ENCODE data around the gene GSTK1.

GSTK1 gene

DNA sequence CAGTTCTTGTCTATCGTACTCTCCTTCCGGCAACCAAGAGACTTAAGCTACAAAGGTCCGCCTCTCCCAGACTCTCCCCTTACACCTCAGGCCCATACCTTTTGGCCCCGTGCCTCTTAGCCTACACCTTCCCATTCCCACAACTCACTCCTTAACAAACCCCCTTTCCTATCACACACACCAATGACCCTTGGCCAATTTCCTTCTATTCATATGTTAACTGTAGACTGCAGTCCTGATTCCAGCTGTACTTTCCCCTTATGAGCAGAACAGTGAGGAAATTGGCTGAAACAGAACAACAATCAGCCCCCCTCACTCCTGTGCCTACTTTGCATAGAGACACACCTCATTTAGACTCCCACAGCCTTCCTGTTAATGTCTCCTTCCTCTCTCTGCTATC, 20.1 kb downstream of the GSTK1 start:
- no peak overlapping the region for H3K9ac ChIP-seq (ENCODE audit: low read length)
- no peaks in the 10 kb centered on the region for H3K27me3 ChIP-seq (replicated peaks; ENCODE audit: insufficient read depth, low read length)
- no peak for DNase-seq
- peaks cover 2% of the 10 kb centered on the region for H3K79me2 ChIP-seq (ENCODE audit: low read length)
- no peaks in the 10 kb centered on the region for H3K9me2 ChIP-seq (replicated peaks; ENCODE audit: insufficient read depth, low read length)
- no peaks in the 10 kb centered on the region for H3K9me3 ChIP-seq (replicated peaks; ENCODE audit: insufficient read depth, low read length)
- 0 out of 2 replicates have a peak, but pooled peaks cover 4% of the 10 kb centered on the region for H3K4me1 ChIP-seq (ENCODE audit: low read length)
- no peak overlapping the region for H3K4me3 ChIP-seq (ENCODE audit: low read length)
- no peak overlapping the region for H3K4me2 ChIP-seq (ENCODE audit: low read depth, low read length)
- no peak overlapping the region for H3K27ac ChIP-seq (ENCODE audit: low read length)
- no peaks in the 10 kb centered on the region for H3F3A ChIP-seq (ENCODE audit: insufficient read depth, low read length)
- H4K20me1 ChIP-seq (ENCODE audit: insufficient read depth, low read length): no peaks in the 10 kb centered on the region
- H2AFZ ChIP-seq (ENCODE audit: low read length): no peak overlapping the region
- no peak for TF ChIP-seq EZH2phosphoT487 (IDR thresholded peaks at IDR 0.05; ENCODE audit: low read length)
- TF ChIP-seq, protein P1, sequence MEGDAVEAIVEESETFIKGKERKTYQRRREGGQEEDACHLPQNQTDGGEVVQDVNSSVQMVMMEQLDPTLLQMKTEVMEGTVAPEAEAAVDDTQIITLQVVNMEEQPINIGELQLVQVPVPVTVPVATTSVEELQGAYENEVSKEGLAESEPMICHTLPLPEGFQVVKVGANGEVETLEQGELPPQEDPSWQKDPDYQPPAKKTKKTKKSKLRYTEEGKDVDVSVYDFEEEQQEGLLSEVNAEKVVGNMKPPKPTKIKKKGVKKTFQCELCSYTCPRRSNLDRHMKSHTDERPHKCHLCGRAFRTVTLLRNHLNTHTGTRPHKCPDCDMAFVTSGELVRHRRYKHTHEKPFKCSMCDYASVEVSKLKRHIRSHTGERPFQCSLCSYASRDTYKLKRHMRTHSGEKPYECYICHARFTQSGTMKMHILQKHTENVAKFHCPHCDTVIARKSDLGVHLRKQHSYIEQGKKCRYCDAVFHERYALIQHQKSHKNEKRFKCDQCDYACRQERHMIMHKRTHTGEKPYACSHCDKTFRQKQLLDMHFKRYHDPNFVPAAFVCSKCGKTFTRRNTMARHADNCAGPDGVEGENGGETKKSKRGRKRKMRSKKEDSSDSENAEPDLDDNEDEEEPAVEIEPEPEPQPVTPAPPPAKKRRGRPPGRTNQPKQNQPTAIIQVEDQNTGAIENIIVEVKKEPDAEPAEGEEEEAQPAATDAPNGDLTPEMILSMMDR (IDR thresholded peaks at IDR 0.05; ENCODE audit: low read length): no peak
- TF ChIP-seq EZH2 (optimal IDR thresholded peaks at IDR 0.05; ENCODE audit: low read depth, low read length): no peak
- H3K36me3 ChIP-seq (replicated peaks; ENCODE audit: insufficient read depth, low read length): no peaks in the 10 kb centered on the region

DNA sequence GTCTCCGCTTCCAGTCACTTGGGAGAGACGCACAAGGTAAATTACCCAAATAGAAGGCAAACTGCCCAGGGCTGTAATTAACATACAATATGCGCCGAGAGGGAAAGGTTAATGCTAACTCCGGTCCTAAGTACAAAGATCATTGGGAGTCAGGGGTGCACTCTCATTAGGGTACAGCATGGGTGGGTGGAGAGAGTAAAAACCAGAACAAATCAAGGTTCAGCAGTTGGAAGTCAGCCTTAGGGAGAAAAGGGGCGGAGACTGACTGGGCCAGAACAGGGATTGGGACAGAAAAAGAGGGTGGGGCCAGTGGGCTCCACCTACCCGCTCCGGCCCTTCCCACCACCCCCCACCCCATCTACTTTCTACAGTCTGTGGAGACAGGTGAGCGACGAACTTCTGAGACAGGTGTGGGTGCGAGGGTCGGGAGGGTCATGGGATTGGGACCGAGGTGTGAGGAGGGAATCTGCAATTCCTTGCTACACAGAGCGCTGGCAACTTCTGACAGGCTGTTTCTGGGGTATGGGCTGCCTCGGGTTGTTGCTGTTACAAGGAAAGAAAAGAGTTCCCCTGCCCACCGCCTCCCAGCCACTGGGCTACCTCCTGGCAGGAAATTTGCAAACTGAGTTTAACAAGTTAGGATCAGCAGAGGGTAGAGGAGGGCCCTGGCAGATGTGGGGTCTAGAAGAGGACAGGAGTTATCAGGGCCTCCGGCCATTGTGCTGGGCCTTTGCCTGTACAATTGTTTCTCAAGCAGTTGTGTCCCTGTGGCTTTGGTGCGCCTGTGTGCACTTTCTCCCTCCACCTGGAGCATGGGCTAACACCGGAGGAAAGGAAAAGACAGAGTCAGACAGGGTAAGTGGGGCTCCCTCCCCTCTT, 21.6 kb downstream of the GSTK1 start, which contains the start of gene TMEM139:
Gene TMEM139, plus strand, starts transcription at position 368 of the 879 bp plus-strand sequence. CDS start 1,000 bp downstream, outside the sequence.
- no peak within 1 kb of the TSS for H3K4me2 ChIP-seq (ENCODE audit: low read depth, low read length)
- TF ChIP-seq, protein P1 (IDR thresholded peaks at IDR 0.05; ENCODE audit: low read length): no peak
- no peak for TF ChIP-seq EZH2 (optimal IDR thresholded peaks at IDR 0.05; ENCODE audit: low read depth, low read length)
- no peak for TF ChIP-seq EZH2phosphoT487 (IDR thresholded peaks at IDR 0.05; ENCODE audit: low read length)
- peaks cover 16% of the 10 kb centered on the region for H3K79me2 ChIP-seq (ENCODE audit: low read length)
- H3K36me3 ChIP-seq (replicated peaks; ENCODE audit: insufficient read depth, low read length): no peaks in the 10 kb centered on the region
- no peaks in the 10 kb centered on the region for H3K9me3 ChIP-seq (replicated peaks; ENCODE audit: insufficient read depth, low read length)
- H4K20me1 ChIP-seq (ENCODE audit: insufficient read depth, low read length): no peaks in the 10 kb centered on the region
- DNase-seq: no peak
- H3K9ac ChIP-seq (ENCODE audit: low read length): no peak within 1 kb of the TSS
- H3K4me1 ChIP-seq (ENCODE audit: low read length): peaks cover 9% of the 10 kb centered on the region
- H3K9me2 ChIP-seq (replicated peaks; ENCODE audit: insufficient read depth, low read length): no peaks in the 10 kb centered on the region
- H3F3A ChIP-seq (ENCODE audit: insufficient read depth, low read length): no peaks in the 10 kb centered on the region
- no peaks in the 10 kb centered on the region for H3K27me3 ChIP-seq (replicated peaks; ENCODE audit: insufficient read depth, low read length)
- no peak within 1 kb of the TSS for H2AFZ ChIP-seq (ENCODE audit: low read length)
- no peak within 1 kb of the TSS for H3K4me3 ChIP-seq (ENCODE audit: low read length)
- H3K27ac ChIP-seq (ENCODE audit: low read length): no peak within 1 kb of the TSS

DNA sequence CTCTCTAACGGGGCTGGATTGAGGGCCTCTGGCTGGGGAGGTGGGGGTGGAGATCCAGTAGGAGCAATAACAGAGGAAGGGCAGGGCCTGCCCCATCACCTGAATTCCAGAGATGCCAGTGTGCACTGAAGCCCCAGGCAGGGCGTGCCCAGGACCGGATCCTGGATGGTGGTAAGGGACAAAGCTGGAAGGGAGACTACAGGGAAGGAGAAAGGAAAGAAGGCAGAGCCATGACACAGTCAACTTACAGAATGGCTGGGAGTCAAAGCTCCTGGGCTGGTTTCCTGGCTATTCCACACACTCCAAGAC, 22.2 kb downstream of the GSTK1 start:
- no peaks in the 10 kb centered on the region for H3K27me3 ChIP-seq (replicated peaks; ENCODE audit: insufficient read depth, low read length)
- H4K20me1 ChIP-seq (ENCODE audit: insufficient read depth, low read length): no peaks in the 10 kb centered on the region
- no peaks in the 10 kb centered on the region; the same call in 1 of the 2 replicates for H3K36me3 ChIP-seq (replicated peaks; ENCODE audit: insufficient read depth, low read length)
- H3K4me1 ChIP-seq (ENCODE audit: low read length): peaks cover 13% of the 10 kb centered on the region
- DNase-seq: no peak
- H3K9me2 ChIP-seq (replicated peaks; ENCODE audit: insufficient read depth, low read length): no peaks in the 10 kb centered on the region
- H3K4me2 ChIP-seq (ENCODE audit: low read depth, low read length): no peak overlapping the region
- H3K79me2 ChIP-seq (ENCODE audit: low read length): peaks cover 22% of the 10 kb centered on the region
- H3F3A ChIP-seq (ENCODE audit: insufficient read depth, low read length): no peaks in the 10 kb centered on the region
- H3K9ac ChIP-seq (ENCODE audit: low read length): no peak overlapping the region
- no peaks in the 10 kb centered on the region for H3K9me3 ChIP-seq (replicated peaks; ENCODE audit: insufficient read depth, low read length)
- no peak for TF ChIP-seq EZH2 (optimal IDR thresholded peaks at IDR 0.05; ENCODE audit: low read depth, low read length)
- TF ChIP-seq EZH2phosphoT487 (IDR thresholded peaks at IDR 0.05; ENCODE audit: low read length): no peak
- TF ChIP-seq, protein P1 (IDR thresholded peaks at IDR 0.05; ENCODE audit: low read length): no peak
- H3K4me3 ChIP-seq (ENCODE audit: low read length): no peak overlapping the region
- H3K27ac ChIP-seq (ENCODE audit: low read length): no peak overlapping the region
- H2AFZ ChIP-seq (ENCODE audit: low read length): no peak overlapping the region

All from MM.1S (cell line).